ENCODE results near the gene ACAN.

GRCh38 chr15:88813960-88814359 lies 10.7 kb downstream of the ACAN start:
- TF ChIP-seq ZNF70 (CRISPR knock-in tag; IDR thresholded peaks at IDR 0.05) (no peak), RARB (CRISPR knock-in tag; IDR thresholded peaks at IDR 0.05) (no peak), ZFP3 (CRISPR knock-in tag; IDR thresholded peaks at IDR 0.05) (no peak), ZFP30 (CRISPR knock-in tag; IDR thresholded peaks at IDR 0.05) (no peak)
